NCI-H146 treated with DMSO at 0.1 percent for 48 hours (cell line): ENCODE results near the gene MCRIP1.

ENCODE experiments used
- DNase-seq: peaks from one replicate; lab custom pipeline; 2025; ENCODE audit not compliant: unreplicated experiment; lab: John Stamatoyannopoulos, UW

MCRIP1 gene, protein sequence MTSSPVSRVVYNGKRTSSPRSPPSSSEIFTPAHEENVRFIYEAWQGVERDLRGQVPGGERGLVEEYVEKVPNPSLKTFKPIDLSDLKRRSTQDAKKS

DNA sequence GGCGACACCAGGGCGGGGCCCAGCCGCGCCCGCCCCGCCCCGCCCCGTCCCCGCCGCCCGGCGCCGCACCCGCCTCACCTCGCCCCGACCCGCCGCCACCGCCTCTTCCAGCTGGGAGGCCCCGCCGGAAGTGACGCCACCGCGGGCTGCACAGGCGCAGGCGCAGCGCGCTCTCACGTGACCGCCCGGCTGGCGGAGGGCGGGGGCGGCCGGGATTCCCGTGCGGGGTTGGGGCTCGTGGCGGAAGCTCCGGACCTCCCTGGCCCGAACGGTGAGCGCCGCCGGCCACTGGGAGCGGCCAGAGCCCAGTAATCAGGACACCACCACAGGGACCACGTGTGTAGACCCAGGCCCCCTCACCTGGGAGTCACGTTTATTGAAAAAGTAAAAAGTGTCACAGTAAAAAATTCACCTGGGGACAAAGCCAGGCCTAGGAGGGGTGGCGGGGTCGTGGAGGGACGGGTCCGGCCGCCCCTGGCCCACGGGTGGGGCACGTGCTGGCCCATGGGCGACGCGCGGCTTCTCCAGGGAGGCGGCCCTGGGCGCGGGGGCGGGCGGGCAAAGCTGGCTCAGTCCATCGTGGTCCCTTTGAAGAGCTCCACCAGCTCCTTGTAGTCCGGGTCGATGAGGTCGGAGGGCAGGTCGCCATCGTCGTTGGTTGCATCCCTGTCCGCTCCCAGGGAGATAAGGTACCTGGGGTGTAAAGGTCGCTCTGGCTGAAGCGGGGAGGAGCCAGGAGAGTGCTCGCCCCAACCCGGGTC is at the start of gene MCRIP1:
TSS of gene MCRIP1 (minus strand) at position 132 of the 761 bp plus-strand sequence. CDS start 8,785 bp downstream, outside the sequence.
- DNase-seq: peak; percentile 73

DNA sequence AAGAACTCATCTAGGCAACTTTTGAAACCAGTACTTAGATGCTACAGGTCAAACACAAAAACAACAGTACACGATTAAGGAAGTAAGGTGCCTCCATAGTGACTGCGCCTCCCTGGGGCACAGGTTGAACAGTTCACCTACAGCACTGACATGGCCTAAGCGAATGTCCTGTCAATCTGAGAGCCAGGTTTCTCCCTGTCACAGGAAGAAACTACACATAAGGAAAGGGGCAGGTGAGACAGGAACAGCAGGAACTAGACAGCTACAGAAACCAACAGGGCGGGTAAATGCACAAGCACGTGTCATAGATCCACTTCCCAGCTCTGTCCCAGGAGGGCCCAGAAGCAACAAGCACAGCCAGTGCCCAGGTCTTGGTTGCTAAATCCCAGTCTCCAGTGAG is 46.0 kb upstream of the MCRIP1 start:
- no peak for DNase-seq

DNA sequence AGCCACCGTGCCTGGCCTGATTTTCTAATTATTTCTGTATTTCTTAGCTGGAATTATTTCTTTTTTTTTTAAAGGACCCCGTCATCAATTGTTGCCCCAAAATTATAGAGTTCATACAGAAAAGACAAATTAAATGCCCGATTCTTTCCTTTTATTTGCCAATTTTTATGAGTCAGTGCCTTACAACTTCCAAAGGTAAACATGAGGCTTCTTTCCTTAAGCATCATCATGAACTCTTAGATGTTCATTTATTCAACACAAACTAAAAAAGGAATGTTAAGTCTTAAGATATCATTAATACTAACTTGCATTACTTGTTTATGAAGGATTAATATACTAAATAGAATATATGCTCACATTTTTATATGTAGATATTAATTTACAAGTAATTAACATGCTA is 45.2 kb upstream of the MCRIP1 start:
- no peak for DNase-seq

DNA sequence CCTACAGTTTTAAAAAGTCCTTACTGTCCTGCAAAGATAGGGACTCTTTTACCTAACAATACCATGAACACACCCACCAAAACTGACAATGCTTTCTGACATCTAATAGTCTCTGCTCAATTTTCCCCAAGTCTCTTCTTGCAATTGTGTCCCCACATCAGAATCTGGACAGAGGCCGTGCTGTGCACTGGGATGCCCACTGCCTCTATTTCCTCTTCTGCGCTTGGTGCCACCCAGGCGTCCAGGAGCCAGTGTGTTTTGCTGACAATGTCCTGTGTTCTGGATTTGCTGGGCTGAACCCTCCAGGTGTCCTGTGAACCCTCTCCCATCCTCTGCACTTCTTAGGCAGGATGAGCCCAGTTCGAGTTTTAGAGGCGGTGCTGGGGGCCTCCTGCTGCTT is 44.5 kb upstream of the MCRIP1 start:
- no peak for DNase-seq

DNA sequence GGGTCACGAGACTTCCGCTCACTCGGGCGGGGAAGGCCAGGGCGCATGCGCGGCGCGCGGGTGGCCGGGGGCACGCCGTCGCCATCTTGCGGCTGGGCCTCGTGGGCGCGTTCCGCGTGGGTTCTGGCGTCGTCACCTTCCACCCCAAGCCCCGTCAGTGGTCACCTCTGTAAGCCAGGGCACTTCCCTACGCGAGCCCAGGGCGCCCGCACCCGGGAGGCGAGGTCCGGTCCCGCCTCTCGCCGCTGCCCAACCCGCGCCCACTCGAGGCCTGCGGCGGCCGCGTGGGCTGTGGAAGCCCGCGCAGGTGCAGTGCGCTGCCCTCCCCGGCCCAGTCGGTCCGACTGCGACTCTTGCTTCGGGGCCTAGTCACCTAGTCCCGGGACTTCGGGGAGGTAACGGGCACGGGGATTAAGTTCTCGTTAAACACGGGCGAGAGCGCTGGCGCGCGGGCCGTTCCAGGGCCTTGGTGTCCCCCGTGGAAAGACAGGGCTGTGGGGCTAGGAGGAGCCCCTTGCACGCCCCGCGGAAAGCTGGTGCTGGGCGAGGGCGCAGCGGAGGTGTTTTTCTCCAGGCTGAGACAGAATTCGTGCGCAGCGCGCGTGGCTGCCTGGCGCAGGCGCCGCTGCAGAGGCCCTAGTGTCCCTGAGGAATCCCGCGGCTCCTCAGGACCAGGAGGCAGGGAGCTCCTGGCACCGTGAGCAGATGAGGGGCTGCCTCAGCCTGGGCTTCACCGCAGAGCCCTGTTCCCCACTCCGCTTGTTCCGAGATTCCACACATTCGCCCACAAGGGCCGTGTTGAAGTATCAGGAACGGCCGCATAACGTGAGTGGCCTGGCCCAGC is 38.5 kb upstream of the MCRIP1 start:
- DNase-seq: peak; percentile 63

DNA sequence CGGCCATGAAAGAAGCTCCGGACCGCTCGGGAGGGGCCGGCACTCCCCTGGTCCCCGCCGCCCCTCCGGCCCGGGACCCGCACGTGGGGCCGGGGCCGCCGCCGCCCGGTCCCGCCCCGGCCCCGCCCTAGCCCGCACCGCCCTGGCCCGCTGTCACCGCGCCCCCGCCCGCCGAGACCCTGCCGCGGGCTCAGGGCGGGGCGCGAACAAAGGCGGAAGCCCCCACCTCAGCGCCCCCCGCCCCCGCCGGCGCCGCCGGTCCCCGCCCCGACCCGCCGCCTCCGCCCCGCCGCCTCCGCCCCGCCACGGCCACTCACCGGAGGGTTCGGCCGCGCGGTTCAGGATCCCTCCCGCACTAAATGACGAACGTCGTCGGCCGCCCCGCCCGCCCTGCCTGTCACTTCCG is 37.9 kb upstream of the MCRIP1 start, which contains the start of gene ARHGDIA:
TSS of gene ARHGDIA (minus strand) at position 357 of the 406 bp plus-strand sequence. CDS start 1,407 bp downstream, outside the sequence.
- DNase-seq: no peak

DNA sequence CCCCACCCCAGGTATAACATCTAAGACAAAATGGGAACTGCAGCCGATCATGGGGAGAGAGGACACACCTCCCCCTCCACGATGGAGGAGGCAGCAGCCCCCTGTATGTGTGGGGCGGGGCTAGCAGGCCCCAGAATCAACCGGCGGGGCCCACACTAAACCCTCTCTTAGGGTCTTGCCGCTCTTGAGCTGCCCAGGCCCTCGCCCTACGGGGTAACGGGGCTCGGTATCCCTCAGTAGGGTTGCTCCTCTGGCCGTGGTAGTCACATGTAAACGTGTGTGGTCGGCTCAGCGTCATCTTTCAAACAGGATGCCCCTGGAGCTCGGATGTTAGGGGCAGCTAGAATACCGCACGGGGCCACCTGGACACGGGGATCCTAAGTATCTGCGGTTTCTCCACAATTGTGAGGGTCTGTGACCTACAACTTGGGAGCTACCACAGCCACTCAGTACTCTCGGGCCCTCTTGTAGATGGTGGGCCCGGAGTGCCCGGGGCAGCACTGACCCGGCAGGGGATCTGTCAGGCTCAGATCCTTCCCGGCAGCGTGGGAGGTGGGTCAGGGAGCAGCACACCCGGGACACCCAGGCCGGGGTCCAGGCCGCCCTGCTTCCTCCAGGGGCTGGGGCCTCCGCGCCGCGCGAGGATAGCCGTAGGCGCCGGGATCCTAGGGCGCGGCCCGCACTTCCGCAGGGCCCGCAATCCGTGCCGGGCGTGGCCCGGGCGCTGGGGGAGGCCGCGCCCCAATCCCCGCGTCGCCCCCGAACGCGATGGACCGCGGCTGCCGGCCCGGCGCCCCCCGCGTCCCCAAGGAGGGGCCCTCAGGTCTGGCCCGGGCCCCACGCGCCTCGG is 37.3 kb upstream of the MCRIP1 start:
- no peak for DNase-seq

DNA sequence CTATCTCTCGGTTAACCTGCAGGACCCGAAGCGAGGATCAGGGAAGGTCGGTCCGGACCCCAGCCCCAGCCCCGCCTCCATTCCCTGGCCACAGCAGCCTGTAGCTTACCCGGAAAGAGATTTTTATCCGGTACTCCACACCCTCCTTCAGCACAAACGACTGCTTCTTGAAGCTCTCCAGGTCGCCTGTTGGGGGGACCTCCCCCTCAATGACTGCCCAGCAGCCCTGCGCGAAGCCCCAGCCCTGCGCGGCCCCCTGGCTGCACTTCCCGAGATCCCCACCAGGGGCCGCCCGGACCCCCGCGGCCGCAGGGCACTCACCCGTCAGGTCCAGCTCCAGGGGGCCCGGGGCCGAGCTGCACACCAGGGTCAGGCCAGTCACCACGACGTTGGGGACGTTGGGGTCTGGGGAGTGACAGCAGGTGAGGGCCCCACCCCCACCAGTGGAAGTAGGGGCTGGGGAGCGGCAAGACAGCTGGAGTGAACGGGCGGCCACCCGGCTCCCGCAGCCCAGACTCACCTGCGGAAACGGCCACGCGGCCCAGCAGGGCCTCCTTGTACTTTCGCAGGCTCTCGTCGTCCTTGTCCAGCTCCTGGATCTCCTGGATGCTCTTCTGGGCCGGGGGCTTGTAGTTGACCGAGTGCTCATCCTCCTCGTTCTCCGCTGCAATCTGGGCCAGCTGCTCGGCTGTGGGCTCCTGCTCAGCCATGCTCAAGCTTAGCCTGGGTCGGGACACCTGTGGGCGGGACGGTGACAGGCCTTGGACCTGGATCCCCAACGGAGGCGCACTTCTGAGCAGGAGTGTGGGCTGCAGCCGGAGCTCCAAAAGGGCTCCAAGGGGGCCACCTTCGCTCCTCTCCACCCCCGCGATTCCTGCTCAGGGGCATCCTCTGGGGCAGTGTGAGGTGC is 36.4 kb upstream of the MCRIP1 start:
- no peak for DNase-seq

DNA sequence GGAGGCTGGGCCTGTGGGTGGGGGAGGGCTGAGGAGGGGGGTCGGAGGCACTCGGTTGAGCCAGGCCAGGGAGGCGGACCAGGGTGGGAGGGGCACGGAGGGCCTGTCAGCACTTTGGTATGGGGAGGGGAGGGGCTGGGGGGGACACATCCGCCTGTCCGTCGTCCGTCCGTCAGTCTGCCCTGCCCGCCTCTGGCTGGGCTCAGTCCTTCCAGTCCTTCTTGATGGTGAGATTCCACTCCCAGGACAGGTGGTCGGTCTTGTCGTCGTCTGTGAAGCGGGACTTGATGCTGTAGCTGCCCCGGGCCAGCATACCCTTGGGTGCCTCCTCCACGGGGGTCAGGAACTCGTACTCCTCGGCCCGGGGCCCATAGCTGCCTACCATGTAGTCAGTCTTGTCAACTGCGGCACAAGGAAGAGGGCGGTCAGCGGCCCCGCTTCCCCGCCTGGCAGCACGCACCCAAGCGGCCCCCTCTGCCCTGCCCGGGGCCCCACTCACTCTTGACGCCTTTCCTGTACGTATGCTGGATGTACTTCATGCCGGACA is 35.7 kb upstream of the MCRIP1 start:
- DNase-seq: no peak

DNA sequence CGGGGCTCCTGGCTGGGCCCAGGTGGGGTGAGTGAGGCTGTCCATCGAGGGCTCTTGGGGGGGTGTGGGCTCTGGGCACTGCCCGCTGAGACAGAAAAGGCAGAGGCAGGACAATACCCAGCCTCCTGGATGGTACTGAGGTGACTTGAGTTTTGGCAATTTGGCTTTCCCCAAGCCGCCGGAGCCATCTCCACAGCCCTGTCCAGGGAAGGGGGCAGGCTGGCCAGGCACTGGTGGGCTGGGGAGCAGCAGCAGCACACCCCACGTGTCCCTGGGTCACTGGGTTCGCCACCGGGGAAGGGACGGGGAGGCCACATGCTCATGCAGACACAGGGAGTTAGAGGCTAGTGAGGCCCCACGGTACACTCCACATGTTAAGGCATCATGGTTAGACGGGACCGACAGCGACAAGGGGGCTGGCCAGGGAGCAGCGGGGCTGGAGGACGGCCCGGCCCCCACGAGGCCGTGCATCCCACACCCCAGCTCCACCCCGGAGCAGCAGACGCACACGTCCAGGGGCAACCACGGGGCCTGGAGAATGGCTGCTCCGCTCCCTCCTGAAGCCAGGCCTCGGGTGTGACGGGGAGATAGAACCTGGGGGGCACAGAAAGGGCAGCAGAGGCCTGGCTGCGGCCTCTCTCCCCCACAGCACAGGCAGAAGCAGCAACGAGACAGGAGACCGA is 35.0 kb upstream of the MCRIP1 start:
- no peak for DNase-seq

DNA sequence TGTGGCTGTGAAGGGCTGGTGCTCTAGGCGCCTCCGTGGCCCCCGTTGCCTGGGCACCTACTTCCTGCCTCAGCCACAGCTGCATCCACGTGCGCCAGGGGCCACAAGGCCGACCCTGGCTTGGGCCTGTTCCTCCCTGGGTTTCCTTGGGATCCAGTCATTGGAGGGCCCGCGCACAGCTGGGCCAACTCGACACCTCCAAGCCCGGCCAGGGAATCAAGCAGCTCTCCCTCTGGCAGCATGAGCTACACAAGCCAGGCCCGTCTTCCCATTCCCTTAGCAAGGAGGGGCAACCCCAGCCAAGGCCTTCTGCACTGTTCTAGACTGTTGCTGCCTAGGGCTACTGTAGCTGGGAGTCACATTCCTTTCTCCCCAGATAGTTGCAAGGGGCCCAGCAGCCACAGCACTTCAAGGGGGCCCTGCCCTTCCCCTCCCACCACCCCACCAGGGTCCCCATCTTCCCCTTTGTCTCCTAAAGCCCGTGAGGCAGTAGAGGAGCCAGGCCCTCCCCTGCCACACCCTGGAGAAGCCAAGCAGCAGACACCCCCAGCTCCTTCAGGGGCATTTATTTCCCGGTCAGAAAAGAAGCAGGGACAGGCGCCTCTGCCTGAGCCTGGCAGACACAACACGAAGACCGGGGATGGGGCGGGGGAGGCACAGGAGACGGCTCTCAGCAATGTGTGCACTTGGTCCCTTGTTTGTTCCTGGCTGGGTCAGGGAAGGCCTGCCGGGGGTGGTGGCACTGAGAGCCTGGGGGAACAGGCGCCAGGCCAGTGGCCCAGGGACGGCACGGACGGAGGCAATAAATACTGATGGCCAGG is 34.3 kb upstream of the MCRIP1 start:
- no peak for DNase-seq

DNA sequence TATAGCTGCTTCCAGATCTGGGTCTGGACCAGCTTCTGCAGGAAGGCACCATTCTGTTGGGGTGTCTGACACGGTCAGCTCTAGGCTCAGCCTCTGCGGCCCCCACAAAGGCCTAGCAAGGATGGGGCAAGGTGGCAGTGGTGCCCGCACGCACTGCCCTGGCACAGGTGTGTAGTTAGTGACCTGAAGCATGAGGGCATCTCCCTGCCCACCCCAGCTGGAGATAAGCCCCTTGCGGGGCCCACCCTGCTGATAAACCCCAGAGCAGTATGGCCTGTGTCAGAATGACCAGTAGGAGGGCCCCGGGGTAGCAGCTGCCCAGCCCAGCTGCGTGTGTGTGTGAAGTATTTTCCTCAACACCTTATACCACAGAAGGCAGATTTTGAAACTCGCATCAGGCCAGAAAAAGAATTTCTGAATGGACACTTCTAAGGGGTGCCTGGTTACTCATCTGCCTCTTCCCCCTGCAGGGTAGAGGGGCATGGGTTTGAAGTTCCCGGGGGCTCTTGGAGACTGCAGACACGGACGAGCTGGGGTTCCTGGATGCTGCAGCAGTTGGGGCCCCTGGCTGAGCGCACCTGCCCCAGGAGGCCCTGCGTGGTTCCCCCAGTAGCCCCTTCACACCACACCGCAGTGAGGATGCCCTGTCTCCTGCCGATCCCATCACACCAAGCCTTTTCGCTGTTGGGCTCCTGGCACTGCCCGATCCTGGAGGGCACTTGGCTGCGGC is 33.5 kb upstream of the MCRIP1 start:
- DNase-seq: no peak

DNA sequence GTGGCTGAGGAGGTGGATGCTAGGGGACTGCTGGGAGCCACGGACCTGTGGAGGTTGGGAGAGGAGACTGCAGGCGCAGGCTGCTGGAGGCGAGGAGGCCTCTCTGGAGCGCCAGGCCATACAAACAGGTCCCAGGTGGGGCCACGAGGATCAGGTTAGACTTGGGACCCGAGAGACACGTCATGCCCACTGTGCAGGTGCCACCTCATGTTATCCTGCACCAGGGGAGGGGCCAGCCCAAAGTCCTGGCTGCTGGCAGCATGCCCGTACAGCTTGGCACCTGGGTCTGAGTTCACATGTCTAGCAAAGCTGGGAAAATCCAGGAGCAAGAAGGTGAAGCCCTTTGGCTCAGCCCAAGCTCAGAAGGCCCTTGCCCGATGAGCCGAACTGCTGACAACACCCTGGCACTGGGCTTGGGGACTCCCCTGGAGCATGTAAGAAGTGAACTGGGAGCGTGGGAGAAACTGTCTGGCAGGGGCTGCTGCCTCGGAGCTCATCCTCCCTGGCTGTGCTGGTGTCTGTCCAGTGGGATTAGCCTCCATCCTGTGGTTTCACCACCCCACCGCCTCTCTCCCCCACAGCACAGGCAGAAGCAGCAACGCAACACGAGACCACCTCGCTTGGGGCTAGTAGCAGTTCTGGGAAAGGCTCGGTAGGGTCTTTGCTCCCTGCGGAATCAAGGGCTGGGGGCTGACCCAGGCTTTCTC is 32.8 kb upstream of the MCRIP1 start:
- DNase-seq: no peak

DNA sequence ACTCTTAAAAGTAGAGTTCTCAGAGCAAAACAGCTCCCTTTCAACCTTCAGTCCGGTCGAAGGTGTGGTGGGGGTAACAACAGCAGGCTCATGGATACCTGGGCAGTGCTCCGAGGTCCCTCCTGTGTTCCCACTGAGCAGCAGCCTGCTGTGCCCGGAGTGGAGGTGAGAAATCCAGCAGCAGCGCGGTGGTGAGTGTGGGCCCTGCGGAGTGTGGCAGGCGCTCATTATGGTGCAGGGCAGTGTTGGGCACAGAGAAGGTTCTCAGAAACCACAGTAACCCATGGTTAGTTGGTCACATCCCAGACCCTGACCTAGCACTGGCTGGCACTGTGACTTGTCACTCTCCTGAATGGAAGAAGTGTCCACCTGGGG is 32.3 kb upstream of the MCRIP1 start:
- DNase-seq: no peak

DNA sequence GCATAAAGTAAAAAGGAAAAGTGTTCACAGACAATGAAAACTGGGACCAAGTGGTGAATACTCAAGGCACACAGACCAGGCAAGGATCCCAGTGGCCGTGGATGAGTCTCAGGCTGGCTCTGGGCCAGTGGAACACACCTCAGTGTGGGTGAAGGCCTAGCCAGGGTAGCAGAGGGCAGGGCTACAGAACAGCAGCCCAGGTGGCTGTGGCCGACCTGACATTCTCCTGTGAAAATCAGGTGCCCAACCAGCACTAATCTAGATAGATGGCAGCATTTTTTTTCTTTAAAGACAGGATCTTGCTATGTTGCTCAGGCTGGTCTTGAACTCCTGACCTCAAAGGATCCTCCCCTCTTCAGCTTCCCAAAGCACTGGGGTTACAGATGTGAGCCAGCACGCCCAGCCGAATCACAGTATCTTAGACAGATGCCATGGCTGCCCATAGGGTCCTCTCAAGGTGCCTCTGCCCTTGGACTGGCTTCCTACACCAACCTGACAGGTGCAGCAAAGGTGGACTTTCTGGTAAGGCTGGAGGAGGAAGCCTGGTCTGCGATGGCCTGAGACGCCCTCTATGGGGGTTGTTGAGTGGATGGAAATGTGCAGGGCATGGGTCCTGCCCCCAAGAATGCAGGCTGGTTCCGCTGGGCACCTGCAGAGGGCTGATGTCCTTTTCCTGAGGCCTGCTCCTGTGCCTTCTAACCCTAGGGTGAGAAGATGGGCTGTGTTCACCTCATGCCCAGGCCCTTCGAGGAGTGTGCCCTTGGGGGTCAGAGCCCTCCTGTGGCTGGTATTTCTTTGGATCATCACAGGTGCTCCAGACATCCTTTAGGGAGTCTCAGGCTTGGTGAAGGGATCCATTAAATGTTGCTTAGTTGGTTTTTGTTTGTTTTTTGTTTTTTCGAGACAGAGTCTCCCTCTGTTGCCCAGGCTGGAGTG is 31.0 kb upstream of the MCRIP1 start:
- DNase-seq: no peak

DNA sequence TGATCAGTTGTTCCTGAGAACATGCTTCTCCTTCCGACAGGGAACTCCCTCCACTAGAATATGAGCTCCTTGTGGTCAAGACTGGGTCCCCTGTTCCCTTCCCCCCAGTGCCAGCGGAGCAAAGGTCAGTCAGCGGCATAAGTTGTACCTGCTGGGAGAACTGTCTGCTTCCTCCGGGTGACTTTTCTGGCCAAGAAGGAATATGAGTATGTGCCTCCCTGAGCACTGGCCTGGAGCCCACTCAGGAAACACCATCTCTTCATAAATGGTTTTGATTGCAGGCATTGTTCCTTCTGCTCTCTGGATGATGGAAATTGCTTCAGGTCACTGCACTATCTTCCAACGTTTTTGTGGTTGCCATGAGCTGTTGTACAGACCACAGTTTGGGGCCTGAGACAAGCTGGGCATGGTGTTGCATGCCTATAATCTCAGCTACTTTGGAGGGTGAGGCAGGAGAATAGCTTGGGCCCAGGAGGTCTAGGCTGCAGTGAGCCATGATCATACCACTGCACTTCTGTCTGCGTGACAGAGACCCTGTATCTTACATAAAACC is 30.1 kb upstream of the MCRIP1 start:
- DNase-seq: no peak
